Middle frontal gyrus (tissue), 1 donor: ENCODE measurements around the gene RBBP8NL.
"Not testable (repeated sequence)": the region's sequence is repeated elsewhere in the genome, so short reads cannot be mapped to it uniquely, and the experiment has no call there.

Experiments
- DNase-seq: peaks from one replicate; pipeline ENCODE4 v3.0.0-alpha.2; 2015; ENCODE audit warnings: low spot score; ENCODE audit errors: extremely low spot score

RBBP8NL gene

DNA sequence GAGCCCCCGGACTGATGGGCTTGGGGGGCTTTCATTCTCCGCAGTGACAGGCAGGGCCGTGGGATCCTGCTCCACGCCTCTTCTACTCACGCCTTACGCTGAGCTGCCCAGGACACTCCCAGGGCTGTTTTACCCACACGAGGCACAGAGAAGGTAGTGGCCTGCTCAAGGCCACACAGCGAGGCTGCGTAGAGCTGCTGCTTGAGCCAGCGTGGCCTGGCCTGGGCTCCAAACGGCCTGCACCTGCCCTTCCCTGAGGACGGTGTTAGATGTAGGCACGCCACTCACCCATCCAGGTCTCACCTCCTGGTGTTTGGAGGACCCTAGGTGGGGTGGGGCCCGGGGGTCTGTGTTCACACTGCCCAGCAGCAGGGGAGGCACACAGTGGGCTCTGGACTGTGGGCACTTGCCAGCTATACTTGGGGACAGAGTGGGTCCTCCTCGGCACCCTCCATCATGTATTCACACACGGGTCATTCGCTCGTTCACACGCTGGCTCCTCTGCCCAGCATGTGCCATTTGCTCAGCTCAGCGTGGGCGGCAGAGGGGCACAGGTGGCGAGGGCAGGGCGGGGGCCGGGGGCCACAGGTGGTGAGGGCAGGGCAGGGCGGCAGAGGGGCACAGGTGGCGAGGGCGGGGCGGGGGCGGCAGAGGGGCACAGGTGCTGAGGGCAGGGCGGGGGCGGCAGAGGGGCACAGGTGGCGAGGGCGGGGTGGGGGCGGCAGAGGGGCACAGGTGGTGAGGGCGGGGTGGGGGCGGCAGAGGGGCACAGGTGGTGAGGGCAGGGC is 18.4 kb upstream of the RBBP8NL start:
- no peak for DNase-seq

DNA sequence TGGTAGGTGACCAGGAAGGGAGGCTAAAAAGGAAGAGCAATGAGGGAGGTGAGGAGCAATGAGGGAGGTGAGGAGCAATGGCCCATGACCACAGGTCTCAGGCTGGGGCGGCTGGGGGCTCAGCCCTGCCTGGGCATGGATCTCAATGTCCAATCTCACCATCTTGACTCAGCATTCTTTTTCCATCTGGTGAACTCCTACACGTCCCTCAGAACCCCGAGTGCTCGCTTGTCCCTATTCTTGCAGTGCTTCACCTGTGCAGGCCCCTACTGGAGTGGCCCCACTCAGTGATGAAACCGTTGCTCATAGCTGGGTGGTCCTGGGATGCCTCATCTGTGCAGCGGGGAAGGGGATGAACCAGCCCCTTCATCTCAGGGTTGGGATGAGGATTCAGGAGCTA is 16.9 kb upstream of the RBBP8NL start:
- DNase-seq: no peak

DNA sequence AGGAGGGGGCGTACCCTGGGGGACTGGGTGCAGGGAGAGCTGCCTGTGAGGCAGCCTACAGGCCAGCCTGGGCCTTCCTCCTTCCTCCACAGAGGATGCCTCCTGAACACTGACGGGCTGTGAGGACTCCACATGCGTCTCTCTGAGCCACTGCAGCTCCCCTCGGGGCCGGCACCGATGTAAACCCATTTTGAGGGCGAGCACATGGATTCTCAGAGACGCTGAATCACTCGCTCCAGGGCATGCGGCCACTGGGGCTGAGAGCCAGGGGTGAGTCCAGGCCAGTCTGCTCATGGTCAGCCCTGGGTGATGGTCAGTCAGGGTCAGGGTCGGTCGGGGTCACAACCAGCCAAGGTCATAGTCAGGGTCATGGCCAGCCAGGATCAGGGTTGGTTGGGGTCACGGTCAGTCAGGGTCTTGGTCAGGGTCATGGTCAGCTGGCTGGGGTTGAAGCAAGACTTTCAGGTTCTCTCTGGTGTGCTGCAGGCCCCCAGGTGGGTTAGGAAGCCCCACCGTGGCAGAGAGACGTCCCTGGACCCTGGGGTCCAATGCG is 14.7 kb upstream of the RBBP8NL start:
- no peak for DNase-seq

DNA sequence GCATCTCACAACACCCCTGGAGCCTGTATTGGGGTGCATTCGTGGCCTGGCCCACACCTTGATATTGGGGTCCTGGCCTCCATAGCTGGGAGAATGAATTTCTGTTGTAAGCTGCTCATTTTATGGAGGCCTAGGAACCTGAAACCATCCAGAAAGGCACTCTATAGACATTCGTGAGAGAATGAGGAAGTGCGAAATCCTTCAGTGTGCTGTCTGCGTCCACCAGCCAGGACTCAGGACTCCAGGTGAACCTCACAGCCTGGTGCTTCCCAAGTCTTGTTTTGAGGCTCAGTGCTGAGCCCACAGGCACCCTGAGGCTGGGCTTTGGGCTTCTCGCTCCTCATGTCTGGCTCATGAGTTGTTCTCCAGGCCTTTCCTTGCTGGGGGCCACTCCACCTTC is 11.9 kb upstream of the RBBP8NL start:
- no peak for DNase-seq

DNA sequence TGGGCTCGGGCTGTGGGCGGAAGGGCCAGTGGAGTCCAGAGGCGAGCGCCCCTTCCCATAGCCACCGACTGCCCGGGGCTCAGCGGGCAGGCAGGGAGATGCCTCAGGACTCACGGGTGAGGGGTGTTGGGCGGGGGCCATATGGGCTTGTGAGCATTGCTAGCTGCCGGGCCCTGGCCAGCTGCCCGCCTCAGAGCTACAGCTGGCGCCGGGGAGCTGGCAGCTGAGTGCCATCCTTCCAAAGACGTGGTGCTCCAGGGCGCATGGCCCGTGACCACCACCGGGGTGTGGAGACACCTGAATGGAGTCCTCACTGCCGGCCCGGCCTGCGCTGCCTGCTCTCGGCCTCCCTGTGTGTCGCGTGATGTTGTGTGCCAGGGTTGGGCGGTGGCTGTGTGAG is 10.6 kb upstream of the RBBP8NL start:
- no peak for DNase-seq

DNA sequence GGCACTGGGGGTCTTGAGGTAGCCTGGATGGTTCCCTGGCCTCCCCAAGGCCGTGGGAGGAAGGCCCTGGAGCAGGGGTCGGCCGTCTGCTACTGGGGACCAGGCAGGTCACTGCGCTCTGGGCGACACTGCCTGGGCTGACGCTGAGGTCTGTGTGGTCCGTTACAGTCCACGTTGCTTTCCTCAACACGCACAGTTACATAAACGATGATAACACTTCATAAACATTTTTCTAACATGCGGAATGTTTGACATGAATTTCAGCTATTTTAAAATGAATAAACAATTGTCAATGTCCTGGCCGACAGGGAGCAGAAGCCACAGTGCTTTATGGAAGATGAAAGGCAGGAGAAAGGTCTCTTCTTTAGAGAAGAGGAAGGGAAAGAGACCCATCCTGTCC is 10.2 kb upstream of the RBBP8NL start:
- DNase-seq: no peak

DNA sequence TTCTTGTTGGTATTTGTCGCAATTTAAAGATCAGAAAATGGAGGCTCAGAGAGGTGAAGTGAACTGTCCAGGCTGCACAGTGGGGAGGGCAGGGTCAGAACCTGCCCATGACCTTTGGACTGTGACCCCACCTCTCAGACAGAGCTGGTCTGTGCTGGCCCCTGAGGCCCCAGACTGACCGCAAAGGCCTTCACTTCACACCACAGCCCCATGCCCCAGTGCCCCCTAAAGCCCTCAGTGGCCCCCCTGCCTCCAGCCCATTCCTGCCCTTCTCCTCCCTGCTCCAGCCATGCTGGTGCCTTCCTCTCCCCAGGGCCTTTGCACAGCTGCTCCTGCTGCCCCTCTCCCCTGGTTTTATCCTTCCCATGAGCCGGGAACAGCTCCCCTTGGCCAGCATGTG is 9.4 kb upstream of the RBBP8NL start:
- DNase-seq: no peak

DNA sequence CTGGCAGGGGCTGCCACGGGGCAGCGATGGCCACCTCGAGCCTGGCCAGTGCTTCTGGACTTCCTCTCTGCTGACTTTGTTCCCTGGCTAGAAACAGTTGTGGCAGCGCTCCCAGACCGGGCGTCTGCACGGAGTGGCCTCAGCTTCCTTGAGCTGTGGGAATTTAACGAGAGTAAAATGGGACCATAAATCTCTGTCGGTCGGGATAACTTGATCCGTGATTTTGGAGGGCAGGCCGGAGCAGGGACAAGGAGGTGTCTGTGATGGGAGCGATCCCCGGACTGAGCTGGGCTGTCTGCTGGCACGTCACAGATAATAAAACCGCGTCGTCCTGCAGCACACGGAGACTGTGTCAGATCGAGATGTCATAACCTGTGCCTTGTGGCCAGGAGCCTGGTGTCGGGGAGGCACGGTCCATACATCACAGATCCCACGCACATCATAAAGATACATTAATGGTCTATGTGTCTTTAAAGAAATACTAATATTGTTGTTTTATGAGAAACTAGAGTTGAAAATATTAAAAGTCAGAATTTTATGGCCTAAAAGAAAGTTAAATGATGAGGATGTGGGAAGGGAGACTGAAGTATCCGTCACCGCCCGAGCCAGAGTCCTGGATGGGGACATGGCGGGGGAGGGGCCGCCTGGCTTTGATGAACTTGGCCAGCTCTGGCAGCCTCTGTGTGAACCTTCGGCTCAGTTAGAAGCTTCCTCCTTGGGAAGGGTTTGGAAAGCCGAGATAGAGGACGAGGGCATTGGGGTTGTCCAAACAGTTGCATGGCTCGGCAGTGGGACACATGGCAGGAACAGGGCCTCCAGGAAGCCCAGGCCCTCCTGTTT is 6.5 kb upstream of the RBBP8NL start:
- DNase-seq: no peak

DNA sequence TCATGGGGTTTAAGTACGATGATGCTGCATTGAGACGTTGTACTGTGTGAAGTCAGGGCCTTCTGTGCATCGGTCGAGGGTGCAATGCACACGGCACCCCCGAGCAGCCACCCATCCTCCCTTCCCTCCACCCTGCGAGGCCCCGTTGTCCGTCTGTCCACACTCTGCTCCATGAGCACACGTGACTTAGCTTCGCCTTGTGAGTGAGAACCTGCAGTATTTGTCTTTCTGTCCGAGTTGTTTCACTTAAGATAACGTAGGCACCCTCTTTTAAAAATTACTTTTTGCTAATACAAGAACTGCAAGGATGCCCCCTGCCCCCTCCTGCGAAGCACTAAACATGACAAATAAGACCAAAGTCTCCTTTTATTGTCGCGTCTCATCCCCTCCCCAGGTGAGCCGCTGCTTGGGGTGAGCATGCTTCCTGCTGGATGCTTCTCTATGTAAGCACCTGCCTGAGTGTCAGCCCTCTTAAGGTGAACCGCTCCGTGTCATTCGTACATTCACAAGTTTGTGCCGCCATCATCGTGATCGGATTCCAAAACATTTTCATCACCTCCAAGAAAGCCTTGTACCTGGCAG is 3.6 kb upstream of the RBBP8NL start:
- no peak for DNase-seq

DNA sequence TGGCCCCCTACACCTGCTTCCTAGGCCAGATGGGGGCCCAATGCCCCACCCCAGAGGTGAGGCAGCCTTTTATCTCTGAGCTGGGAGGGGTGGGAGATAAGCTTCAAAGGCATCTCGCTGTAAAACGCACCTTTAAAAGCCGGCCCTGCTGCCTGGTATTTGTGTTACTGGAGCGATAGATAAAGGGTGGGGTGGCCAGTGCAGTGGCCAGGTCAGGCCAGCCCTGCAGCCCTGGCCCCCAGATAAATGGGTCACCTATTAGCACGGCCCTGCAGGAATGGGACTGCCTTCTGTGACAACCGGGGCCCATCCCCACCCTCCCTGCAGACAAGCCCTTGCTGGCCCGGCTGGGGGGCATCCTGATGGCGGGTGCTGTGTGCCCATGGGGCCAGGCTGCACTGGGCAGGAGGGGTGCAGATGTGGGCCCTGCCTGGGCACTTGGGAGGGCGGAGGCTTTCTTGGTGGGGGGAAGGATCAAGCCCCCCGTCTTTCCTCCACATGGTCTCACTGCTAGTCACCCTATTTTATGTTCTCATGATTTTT is 3.0 kb upstream of the RBBP8NL start:
- no peak for DNase-seq

DNA sequence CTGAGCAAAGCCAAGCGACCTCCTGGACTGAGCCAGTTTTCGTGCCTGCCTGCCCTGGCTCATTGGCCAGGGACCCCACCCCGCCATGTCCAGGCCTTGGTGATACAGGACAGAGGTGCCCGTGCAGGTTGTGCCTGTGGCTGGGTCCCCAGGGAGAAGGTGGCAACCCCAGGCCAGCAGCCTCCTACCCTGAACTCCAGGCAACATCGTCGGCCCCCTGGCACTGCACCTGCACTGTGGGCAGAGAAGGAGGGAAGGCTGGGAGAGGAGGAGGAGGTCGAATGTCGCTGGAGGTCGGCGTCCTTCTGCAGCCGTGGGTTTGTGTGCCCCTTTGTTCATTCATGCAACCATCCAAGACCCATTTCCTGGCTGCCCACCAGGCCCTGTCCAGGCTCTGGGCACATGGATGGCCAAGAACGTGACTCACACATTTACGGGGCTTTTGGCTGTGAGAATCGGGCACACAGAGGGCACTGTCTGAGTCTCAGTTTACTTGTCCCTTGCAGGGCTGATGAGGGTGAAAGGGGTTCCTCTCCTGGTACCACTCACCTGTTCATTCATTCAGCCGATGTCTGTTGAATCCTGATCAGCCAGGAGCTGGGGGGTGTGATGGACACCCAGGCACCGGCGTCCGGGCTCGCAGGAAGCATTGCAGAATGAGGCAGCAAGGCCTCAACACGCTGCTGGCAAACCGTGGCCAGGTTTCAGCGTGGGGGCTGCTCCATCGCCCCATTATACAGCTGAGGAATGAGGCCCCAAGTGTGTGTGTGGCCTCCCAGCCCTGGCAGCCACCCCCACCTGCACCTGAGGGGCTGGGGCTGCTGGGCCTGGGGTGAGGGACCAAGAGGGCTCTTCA is 2.3 kb upstream of the RBBP8NL start:
- DNase-seq: no peak

DNA sequence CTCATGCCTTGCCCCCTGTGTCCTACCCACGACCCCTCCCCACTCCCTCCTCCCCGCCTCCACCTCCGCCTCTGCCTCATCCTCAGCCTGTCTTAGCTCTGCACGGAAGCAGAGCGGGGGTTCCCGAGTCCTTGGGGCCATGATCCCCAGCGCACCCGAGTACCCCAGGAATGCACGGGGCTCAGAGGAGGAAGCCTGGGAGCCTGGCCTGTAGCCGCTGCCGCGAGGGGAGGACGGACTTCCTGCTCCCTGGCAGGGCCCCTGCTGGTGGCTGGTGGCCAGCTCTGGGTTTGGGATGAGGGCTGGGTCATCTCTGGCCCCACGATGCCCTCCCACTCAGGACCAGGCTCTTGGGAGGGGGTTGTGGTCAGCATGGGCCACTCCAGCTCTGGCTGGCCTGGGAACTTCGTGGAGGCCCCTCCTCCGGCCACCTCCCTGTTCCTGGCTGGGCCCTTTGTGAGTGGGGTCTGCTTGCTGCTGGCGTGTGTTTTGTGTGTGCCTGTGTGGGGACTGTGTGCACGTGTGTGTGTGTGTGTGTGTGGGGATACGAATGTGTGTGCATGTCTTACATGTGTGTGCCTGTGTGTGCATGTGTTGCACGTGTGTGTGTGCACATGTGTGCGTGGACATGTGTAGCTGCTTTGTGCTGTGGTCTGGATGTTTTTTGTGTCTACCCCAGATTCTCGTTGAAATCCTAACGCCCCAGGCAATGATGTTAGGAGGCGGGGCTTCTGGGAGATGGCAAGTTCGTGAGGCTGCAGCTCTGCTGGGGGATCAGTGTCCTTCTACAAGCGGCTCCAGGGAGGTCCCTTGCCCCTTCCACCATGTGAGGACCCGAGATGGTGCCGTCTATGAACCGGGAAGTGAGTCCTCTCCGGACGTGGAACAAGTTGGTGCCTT is 1.3 kb upstream of the RBBP8NL start:
- DNase-seq: no peak

DNA sequence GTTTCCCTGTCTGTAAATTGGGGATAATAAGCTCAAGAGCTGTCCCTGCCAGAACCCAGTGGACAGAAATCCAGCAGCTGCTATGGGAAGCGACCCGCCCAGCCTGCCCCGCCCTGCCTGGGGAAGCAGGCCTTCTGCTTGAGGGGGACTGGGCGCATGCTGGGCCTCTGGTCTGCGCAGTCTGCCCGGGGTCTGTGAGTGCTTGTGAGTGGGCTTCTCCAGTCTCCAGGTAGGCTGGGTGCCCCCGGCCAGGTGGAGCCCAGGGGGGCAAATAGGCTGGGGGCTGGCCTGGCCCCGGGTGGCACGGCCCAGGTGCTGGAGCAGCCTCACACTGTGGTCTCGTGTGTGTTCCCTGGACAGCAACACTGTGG is 648 bp upstream of the RBBP8NL start:
- DNase-seq: no peak

DNA sequence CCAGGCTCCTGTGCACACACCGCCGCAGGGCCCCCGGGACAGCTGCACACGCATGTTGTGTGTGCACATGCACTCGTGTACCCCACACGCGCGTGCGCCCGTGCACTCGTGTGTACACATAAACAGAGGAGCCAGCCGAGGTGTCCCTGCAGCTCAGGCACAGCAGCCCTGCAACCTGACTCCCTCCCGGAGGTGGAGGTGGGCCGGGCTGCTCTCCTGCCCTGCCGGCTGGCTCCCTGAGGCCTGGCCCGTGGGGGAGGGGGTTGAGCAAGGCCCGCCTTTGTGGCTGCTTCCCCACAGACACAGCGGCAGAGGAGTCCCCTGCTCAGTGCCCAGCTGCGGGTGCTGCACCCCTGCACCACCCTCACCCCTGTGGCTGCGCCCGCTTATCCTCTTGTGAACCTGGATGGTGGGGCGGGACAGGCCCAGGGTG is 624 bp downstream of the RBBP8NL start:
- no peak for DNase-seq

DNA sequence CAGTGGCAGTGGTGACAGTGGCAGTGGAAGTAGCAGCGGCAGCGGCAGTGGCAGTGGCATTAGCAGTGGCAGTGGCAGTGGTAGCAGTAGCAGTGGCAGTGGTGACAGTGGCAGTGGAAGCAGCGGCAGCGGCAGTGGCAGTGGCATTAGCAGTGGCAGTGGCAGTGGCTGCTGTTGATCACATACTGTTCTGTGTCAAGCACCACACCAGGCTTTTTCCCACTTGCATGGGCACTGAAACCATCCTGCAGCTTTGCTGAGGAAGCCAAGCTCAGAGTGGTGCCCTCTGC is 1.3 kb downstream of the RBBP8NL start:
- not testable (repeated sequence) for DNase-seq

DNA sequence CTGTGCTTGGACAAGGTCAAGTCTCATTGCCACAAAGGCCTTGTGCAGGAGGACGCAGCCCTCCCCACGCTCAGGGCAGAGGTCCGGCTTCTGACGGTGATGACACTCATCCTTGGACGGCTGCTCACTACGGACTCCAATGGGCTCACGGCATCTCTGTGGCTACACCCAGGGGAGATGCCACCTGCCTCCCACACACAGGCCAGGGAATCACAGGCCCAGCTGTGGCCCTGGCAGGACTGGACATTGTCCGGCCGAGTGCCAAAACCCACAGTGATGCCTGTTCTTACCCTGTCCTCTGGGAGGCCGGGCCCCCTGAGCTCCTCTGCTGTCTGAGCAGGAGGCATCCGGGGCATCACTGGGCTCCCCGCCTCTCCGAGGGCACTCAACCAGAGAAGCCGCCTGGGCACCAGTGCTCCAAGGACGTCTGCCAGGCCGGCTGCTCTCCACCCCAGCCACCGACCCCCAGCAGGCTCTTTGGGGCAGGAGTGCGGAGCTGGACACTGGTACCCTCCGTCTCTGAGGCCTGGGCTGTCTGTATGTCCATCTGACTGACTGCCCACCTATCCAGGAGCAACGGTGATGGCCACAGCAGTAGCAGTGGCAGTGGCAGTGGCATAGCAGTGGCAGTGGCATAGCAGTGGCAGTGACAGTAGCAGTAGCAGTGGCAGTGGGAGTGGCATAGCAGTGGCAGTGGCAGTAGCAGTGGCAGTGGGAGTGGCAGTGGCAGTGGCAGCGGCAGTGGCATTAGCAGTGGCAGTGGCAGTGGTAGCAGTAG is 1.9 kb downstream of the RBBP8NL start:
- no peak for DNase-seq

DNA sequence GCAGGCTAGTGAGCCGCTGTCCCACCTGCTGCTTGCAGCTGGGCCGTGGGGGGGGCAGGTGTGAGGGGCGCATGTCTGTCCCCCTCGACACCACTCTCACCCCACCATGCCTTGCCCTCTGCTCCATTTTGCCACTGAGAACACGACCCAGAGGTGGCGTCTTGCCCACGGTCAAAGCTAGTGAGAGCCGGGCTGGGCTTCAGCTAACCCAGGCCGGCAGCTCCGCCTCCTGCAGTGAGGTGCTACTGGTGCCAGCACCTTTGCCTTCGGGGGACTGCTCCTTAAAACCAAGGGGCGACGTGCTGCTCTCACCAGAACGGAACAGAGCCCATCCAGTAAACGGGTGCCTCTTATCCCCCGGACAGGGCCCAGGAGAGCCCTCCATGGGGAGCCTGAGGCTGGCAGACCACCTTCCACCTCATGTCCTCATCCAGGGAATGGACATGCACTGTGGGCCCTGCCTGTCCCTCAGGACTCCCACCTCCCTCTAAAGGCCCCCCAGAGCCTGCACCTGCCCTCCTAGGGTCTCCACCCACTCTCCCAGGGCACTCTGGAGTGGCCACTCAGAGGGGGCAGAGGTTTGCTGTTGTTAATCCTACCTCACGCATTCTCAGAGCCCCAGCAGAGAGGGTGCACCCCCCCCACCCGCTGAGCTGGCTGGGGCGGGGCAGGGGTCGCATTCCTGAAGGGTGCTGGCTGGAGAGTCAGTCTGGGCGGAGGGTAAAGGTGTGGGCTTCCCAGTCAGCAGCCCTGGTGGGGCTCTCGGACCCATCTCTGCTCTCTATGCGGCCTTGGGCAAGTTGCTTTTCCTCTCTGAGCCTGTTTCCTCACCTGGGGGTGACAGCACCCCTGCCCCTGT is 2.9 kb downstream of the RBBP8NL start:
- no peak for DNase-seq

DNA sequence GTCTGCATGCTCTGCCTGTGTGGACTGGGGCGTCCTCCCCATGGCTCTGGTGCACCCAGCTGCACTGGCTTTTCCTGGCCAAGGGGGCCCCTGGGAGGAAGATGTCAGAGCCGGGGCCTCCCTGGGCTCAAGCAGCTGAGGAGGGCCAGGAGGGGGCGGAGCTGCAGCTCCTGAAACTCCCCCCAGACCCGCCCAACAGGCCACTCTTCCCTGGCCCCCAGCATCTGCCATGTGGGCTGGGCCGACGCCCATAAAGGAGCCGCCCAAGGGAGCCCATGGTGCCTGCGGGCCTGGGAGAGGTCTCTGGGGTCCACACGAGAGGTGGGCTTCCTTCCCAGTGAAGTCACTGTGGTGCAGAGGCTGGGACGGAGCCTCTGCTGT is 4.0 kb downstream of the RBBP8NL start:
- no peak for DNase-seq
